Right lobe of liver (tissue), 6 donors: ENCODE results near the gene HELQ. TPM values are rescaled to one million over a fixed set of nuclear protein-coding genes. Genes with fewer than 3 reads are reported as not detected.
A peak's percentile ranks its signal among the peaks of the same experiment; 100 is the strongest.

Experiments
- ATAC-seq, 4 donors: fragments of 200-7000 bp; cut with Tn5 transposase; one replicate each; pipeline ENCODE4 v1.9.1; 2020; ENCODE audit warnings: mild to moderate bottlenecking in 4 of 4, moderate library complexity in 4 of 4
- DNase-seq, 3 donors: peaks; one replicate each; pipeline ENCODE4 v3.0.0-alpha.2; 2020
- H3K27ac ChIP-seq, 3 donors: fragments of 200-600 bp; one replicate each; pipeline ENCODE4 v1.8.0; 2022
- H3K27me3 ChIP-seq, 2 donors: fragments of 200-600 bp; one replicate each; pipeline ENCODE4 v1.8.0; 2022
- H3K36me3 ChIP-seq, 4 donors: fragments of 200-600 bp; sonication (generic) in 1 of 4; one replicate each; pipeline versions ENCODE4 v1.5.1 to v1.8.0; 2017 to 2022; ENCODE audit warnings: control low read depth in 1 of 4
- H3K4me1 ChIP-seq, 4 donors: fragments of 200-600 bp; sonication (generic) in 1 of 4; one replicate each; pipeline versions ENCODE4 v1.5.1 to v1.8.0; 2017 to 2022; ENCODE audit warnings: control low read depth in 1 of 4
- H3K4me3 ChIP-seq, 3 donors: fragments of 200-600 bp; one replicate each; pipeline ENCODE4 v1.8.0; 2022
- H3K9me3 ChIP-seq, 4 donors: fragments of 200-600 bp; sonication (generic) in 1 of 4; one replicate each; pipeline versions ENCODE4 v1.5.1 to v1.8.0; 2017 to 2022; ENCODE audit warnings: control low read depth in 1 of 4
- CTCF ChIP-seq, 4 donors: fragments of 200-600 bp in 3 of 4; fragments of 450-650 bp in 1 of 4; IDR thresholded peaks; one replicate each; pipeline versions ENCODE4 v1.5.1 to v1.8.0; 2016 to 2022; ENCODE audit warnings: antibody characterized with exemption in 4 of 4, mild to moderate bottlenecking in 2 of 4
- POLR2A ChIP-seq: fragments of 450-650 bp; IDR thresholded peaks from one replicate; pipeline ENCODE4 v1.6.1; 2017; ENCODE audit warnings: antibody characterized with exemption, mild to moderate bottlenecking
- WGBS: methylation state at CpG from one replicate; pipeline ENCODE4 v1.1.6; 2018; ENCODE audit warnings: low coverage, low lambda C conversion rate; ENCODE audit not compliant: insufficient coverage; ENCODE audit errors: missing lambda C conversion rate; 5-methylcytosine and 5-hydroxymethylcytosine counted together
- intact Hi-C, 2 donors: fragments of 100-400 bp; cut with DNase I; formaldehyde crosslinking; loops; one replicate each; pipeline versions ENCODE4 v1.11.2 to v1.14.1; 2022
- total RNA-seq, 6 experiments: library from RNA; depleted of rRNA in 2 of 6; stranded (reverse); fragments of >200 nt in 2 of 6; fragmentation: NEBNext Ultra II Directional in 3 of 6; extraction: Animal tissue kit (Norgen Biotek cat#: 25700) in 3 of 6; gene quantifications; one replicate each; pipeline versions ENCODE4 v1.1.0 to v1.2.4, GENCODE V29; 2016 to 2023
- donor health status: DM: no; HTN: yes; CAD: no.
- donor health status: DM: no; HTN: no; CAD: no.
- donor health status: DM: no; HTN: no; CAD: no.
- donor health status: DM: no; HTN: yes; CAD: no.
- donor health status: DM: no; HTN: yes; CAD: no.

Gene HELQ
- total RNA-seq, 6 experiments from 2014 or later = 5.6 to 8.0 (median 7.5) TPM

GRCh38 chr4:83371235-83371634, 84.4 kb downstream of the HELQ start:
- no peak for DNase-seq
- Histone ChIP-seq H3K27ac (no peak overlapping the region), H3K27me3 (no peaks in the 10 kb centered on the region), H3K4me3 (no peak overlapping the region), H3K36me3 (no peaks in the 10 kb centered on the region), H3K4me1 (no peaks in the 10 kb centered on the region), H3K9me3 (no peaks in the 10 kb centered on the region)
- TF ChIP-seq POLR2A (no peak), CTCF (IDR thresholded peaks at IDR 0.05) (no peak)
- 93% methylated on average over 5 of the region's 5 CpGs for WGBS
- intact Hi-C loops = no loop called here
- ATAC-seq = no peak

GRCh38 chr4:83370640-83370906, 85.0 kb downstream of the HELQ start:
- no peak for TF ChIP-seq POLR2A
- TF ChIP-seq CTCF (IDR thresholded peaks at IDR 0.05) = no peak
- no peak overlapping the region for H3K4me3 ChIP-seq
- H3K36me3 ChIP-seq = no peaks in the 10 kb centered on the region
- intact Hi-C loops = no loop called here
- H3K4me1 ChIP-seq = no peaks in the 10 kb centered on the region
- DNase-seq = no peak
- ATAC-seq = no peak
- H3K27me3 ChIP-seq = no peaks in the 10 kb centered on the region
- no CpG with 5 or more reads among the region's 1 CpG for WGBS
- H3K27ac ChIP-seq = no peak overlapping the region
- no peaks in the 10 kb centered on the region for H3K9me3 ChIP-seq

GRCh38 chr4:83369831-83370639, 85.6 kb downstream of the HELQ start:
- intact Hi-C loops = no loop called here
- Histone ChIP-seq H3K27ac (no peak overlapping the region), H3K4me3 (no peak overlapping the region), H3K27me3 (no peaks in the 10 kb centered on the region), H3K9me3 (no peaks in the 10 kb centered on the region), H3K4me1 (no peaks in the 10 kb centered on the region), H3K36me3 (no peaks in the 10 kb centered on the region)
- ATAC-seq (peak; percentile 14 to 55 (median 42)), DNase-seq (no peak)
- TF ChIP-seq POLR2A = no peak
- TF ChIP-seq CTCF (IDR thresholded peaks at IDR 0.05) = no peak
- 39% methylated on average over 3 of the region's 4 CpGs for WGBS

GRCh38 chr4:83364312-83364711, 91.3 kb downstream of the HELQ start:
- TF ChIP-seq POLR2A = no peak
- no peak for TF ChIP-seq CTCF (IDR thresholded peaks at IDR 0.05)
- no peak for DNase-seq
- Histone ChIP-seq H3K9me3 (no peaks in the 10 kb centered on the region), H3K27me3 (no peaks in the 10 kb centered on the region), H3K27ac (no peak overlapping the region), H3K36me3 (no peaks in the 10 kb centered on the region), H3K4me1 (peaks cover 0 to 3% (median 0%) of the 10 kb centered on the region in 4 donors), H3K4me3 (no peak overlapping the region)
- no peak for ATAC-seq
- 60% methylated on average over 2 of the region's 3 CpGs for WGBS
- intact Hi-C loops = no loop called here
